Stimulated activated naive CD8-positive, alpha-beta T cell treated with anti-CD3 and anti-CD28 coated beads, Interleukin-15, amount 100 ng/mL, for 72 hours (primary cell): ENCODE results near the gene ETS1.

ENCODE experiments used
- ATAC-seq: fragments of 150-1000 bp; cut with Tn5 transposase; 2 replicates; pipeline ENCODE4 v1.10.0; 2021; ENCODE audit warnings: mild to moderate bottlenecking, moderate library complexity
- DNase-seq, 2 donors: peaks; one replicate each; pipeline ENCODE4 v3.0.0; 2021 to 2022
- H3K27ac Mint-ChIP-seq, 2 donors: one replicate each; pipeline ENCODE4 v1.8.0; 2022; ENCODE audit warnings: mild to moderate bottlenecking in 2 of 2, mixed read lengths in 2 of 2, moderate library complexity in 2 of 2
- H3K27me3 Mint-ChIP-seq: one replicate; pipeline ENCODE4 v1.8.0; 2022; ENCODE audit warnings: mixed read lengths
- H3K4me1 Mint-ChIP-seq: one replicate; pipeline ENCODE4 v1.8.0; 2022; ENCODE audit warnings: mild to moderate bottlenecking, mixed read lengths
- H3K4me3 Mint-ChIP-seq, 2 donors: one replicate each; pipeline ENCODE4 v1.8.0; 2022; ENCODE audit warnings: mild to moderate bottlenecking in 2 of 2, mixed read lengths in 2 of 2, moderate library complexity in 1 of 2
- H3K9me3 Mint-ChIP-seq, 2 donors: one replicate each; pipeline ENCODE4 v1.8.0; 2022; ENCODE audit warnings: mixed read lengths in 2 of 2

Gene ETS1

GRCh38 chr11:128588093-128588492 is 735 bp upstream of the ETS1 start:
- Mint-ChIP-seq H3K4me3 (no peak overlapping the region), H3K27ac (no peak overlapping the region), H3K9me3 (peaks cover 7% of the 10 kb centered on the region in 2 donors), H3K27me3 (no peaks in the 10 kb centered on the region), H3K4me1 (peaks cover 33% of the 10 kb centered on the region)
- no peak for DNase-seq
- ATAC-seq = no peak

- H3K27ac Mint-ChIP-seq = no peak overlapping the region
- peaks cover 7% of the 10 kb centered on the region in 2 donors for H3K9me3 Mint-ChIP-seq
- H3K4me1 Mint-ChIP-seq = peaks cover 47% of the 10 kb centered on the region
- no peak overlapping the region for H3K4me3 Mint-ChIP-seq
- ATAC-seq = no peak
- no peaks in the 10 kb centered on the region for H3K27me3 Mint-ChIP-seq
- no peak for DNase-seq
Measured at GRCh38 chr11:128586689-128587088, 669 bp downstream of the ETS1 start.

- Mint-ChIP-seq H3K4me1 (peaks cover 58% of the 10 kb centered on the region), H3K27me3 (no peaks in the 10 kb centered on the region), H3K27ac (no peak overlapping the region), H3K9me3 (peaks cover 7% of the 10 kb centered on the region in 2 donors), H3K4me3 (peak overlapping the region in 1 of 2 donors; percentile 11)
- peak; percentile 37 for ATAC-seq
- no peak for DNase-seq
Measured at GRCh38 chr11:128585498-128586238, 1.7 kb downstream of the ETS1 start.

- Mint-ChIP-seq H3K27ac (no peak overlapping the region), H3K4me3 (no peak overlapping the region), H3K9me3 (no peaks in the 10 kb centered on the region), H3K27me3 (no peaks in the 10 kb centered on the region), H3K4me1 (peaks cover 72% of the 10 kb centered on the region)
- ATAC-seq (no peak), DNase-seq (no peak)
Measured at GRCh38 chr11:128584253-128584652, 3.1 kb downstream of the ETS1 start.

- Mint-ChIP-seq H3K9me3 (no peaks in the 10 kb centered on the region), H3K27ac (peak overlapping the region in 1 of 2 donors; percentile 47), H3K4me3 (peak overlapping the region; percentile 70 to 80), H3K27me3 (no peaks in the 10 kb centered on the region), H3K4me1 (peaks cover 80% of the 10 kb centered on the region)
- DNase-seq (peak in 1 of 2 donors; percentile 22), ATAC-seq (peak; percentile 42)
Measured at GRCh38 chr11:128582496-128583366, 4.6 kb downstream of the ETS1 start.

GRCh38 chr11:128581561-128582272 is 5.6 kb downstream of the ETS1 start:
- no peak for ATAC-seq
- Mint-ChIP-seq H3K4me1 (peaks cover 90% of the 10 kb centered on the region), H3K27ac (peak overlapping the region in 1 of 2 donors; percentile 95)

GRCh38 chr11:128580612-128581011 is 6.7 kb downstream of the ETS1 start:
- Mint-ChIP-seq H3K4me1 (peaks cover 92% of the 10 kb centered on the region), H3K9me3 (no peaks in the 10 kb centered on the region), H3K27me3 (no peaks in the 10 kb centered on the region), H3K27ac (peak overlapping the region; percentile 95 to 96), H3K4me3 (peak overlapping the region; percentile 71 to 78)
- DNase-seq = no peak
- ATAC-seq = peak; percentile 58

More at GRCh38 chr11:128581561-128582272, 5.6 kb downstream of the ETS1 start:
- Mint-ChIP-seq H3K27me3 (no peaks in the 10 kb centered on the region), H3K9me3 (no peaks in the 10 kb centered on the region), H3K4me3 (peak overlapping the region in 1 of 2 donors; percentile 80)
- DNase-seq = no peak

- peak overlapping the region; percentile 95 to 96 for H3K27ac Mint-ChIP-seq
- peaks cover 92% of the 10 kb centered on the region for H3K4me1 Mint-ChIP-seq
- H3K9me3 Mint-ChIP-seq = no peaks in the 10 kb centered on the region
Measured at GRCh38 chr11:128579798-128580504, 7.4 kb downstream of the ETS1 start.

GRCh38 chr11:128576555-128576954 is 10.8 kb downstream of the ETS1 start:
- DNase-seq (no peak), ATAC-seq (no peak)
- H3K27ac Mint-ChIP-seq = no peak overlapping the region
- H3K4me3 Mint-ChIP-seq = no peak overlapping the region
- peaks cover 79% of the 10 kb centered on the region for H3K4me1 Mint-ChIP-seq
- no peaks in the 10 kb centered on the region for H3K9me3 Mint-ChIP-seq
- H3K27me3 Mint-ChIP-seq = no peaks in the 10 kb centered on the region

More at GRCh38 chr11:128579798-128580504, 7.4 kb downstream of the ETS1 start:
- ATAC-seq (peak; percentile 92), DNase-seq (peak in 1 of 2 donors; percentile 27)
- Mint-ChIP-seq H3K27me3 (no peaks in the 10 kb centered on the region), H3K4me3 (peak overlapping the region; percentile 71 to 78)

GRCh38 chr11:128575961-128576350 is 11.4 kb downstream of the ETS1 start:
- no peak for DNase-seq
- Mint-ChIP-seq H3K4me1 (peaks cover 73% of the 10 kb centered on the region), H3K27ac (peak overlapping the region in 1 of 2 donors; percentile 19), H3K27me3 (no peaks in the 10 kb centered on the region), H3K4me3 (no peak overlapping the region), H3K9me3 (no peaks in the 10 kb centered on the region)
- ATAC-seq = no peak

- DNase-seq = no peak
- H3K27me3 Mint-ChIP-seq = no peaks in the 10 kb centered on the region
- peak overlapping the region; percentile 65 to 81 for H3K27ac Mint-ChIP-seq
- peak overlapping the region; percentile 51 to 56 for H3K4me3 Mint-ChIP-seq
- H3K9me3 Mint-ChIP-seq = no peaks in the 10 kb centered on the region
- no peak for ATAC-seq
- H3K4me1 Mint-ChIP-seq = peaks cover 67% of the 10 kb centered on the region
Measured at GRCh38 chr11:128575174-128575960, 12.0 kb downstream of the ETS1 start.

GRCh38 chr11:128574576-128575011 is 12.8 kb downstream of the ETS1 start:
- Mint-ChIP-seq H3K9me3 (no peaks in the 10 kb centered on the region), H3K27ac (no peak overlapping the region), H3K27me3 (no peaks in the 10 kb centered on the region), H3K4me3 (peak overlapping the region; percentile 51 to 56), H3K4me1 (peaks cover 59% of the 10 kb centered on the region)
- no peak for DNase-seq
- ATAC-seq = peak; percentile 83

GRCh38 chr11:128573638-128574037 is 13.7 kb downstream of the ETS1 start:
- Mint-ChIP-seq H3K27ac (no peak overlapping the region), H3K27me3 (no peaks in the 10 kb centered on the region), H3K4me3 (no peak overlapping the region), H3K9me3 (no peaks in the 10 kb centered on the region), H3K4me1 (peaks cover 58% of the 10 kb centered on the region)
- no peak for ATAC-seq
- DNase-seq = no peak

- Mint-ChIP-seq H3K9me3 (no peaks in the 10 kb centered on the region), H3K4me1 (peaks cover 62% of the 10 kb centered on the region), H3K27ac (no peak overlapping the region), H3K27me3 (no peaks in the 10 kb centered on the region), H3K4me3 (no peak overlapping the region)
- ATAC-seq = no peak
- DNase-seq = no peak
Measured at GRCh38 chr11:128572965-128573364, 14.4 kb downstream of the ETS1 start.
